Smooth muscle cell (in vitro differentiated cells): ENCODE measurements around the gene TMEM59L. TPM values are rescaled to one million over a fixed set of nuclear protein-coding genes. Genes with fewer than 3 reads are reported as not detected.

ENCODE experiments used
- DNase-seq: peaks from one replicate; lab custom pipeline; 2025; ENCODE audit not compliant: unreplicated experiment; lab: John Stamatoyannopoulos, UW
- H2AFZ ChIP-seq: fragments of 200-600 bp; sonication (generic); 2 replicates; pipeline ENCODE4 v1.6.0; 2016; ENCODE audit warnings: antibody characterized with exemption, low read depth, mild to moderate bottlenecking
- H3F3A ChIP-seq: fragments of 200-600 bp; sonication (generic); 2 replicates; pipeline ENCODE4 v1.6.0; 2017; ENCODE audit warnings: antibody characterized with exemption, low read depth
- H3K27ac ChIP-seq: fragments of 200-600 bp; sonication (generic); 2 replicates; pipeline ENCODE4 v1.5.1; 2016; ENCODE audit warnings: low read depth, mild to moderate bottlenecking
- H3K27me3 ChIP-seq: fragments of 200-600 bp; sonication (generic); 2 replicates; pipeline ENCODE4 v1.6.1; 2016; ENCODE audit warnings: low read depth, mild to moderate bottlenecking
- H3K36me3 ChIP-seq: fragments of 200-600 bp; sonication (generic); 2 replicates; pipeline ENCODE4 v1.5.1; 2016; ENCODE audit warnings: low read depth
- H3K4me1 ChIP-seq: fragments of 200-600 bp; sonication (generic); 2 replicates; pipeline ENCODE4 v1.5.1; 2016; ENCODE audit warnings: low read depth
- H3K4me2 ChIP-seq: fragments of 200-600 bp; sonication (generic); 2 replicates; pipeline ENCODE4 v1.6.0; 2016; ENCODE audit warnings: mild to moderate bottlenecking
- H3K4me3 ChIP-seq: fragments of 200-600 bp; sonication (generic); 2 replicates; pipeline ENCODE4 v1.5.1; 2016; ENCODE audit warnings: mild to moderate bottlenecking
- H3K79me2 ChIP-seq: fragments of 200-600 bp; sonication (generic); 2 replicates; pipeline ENCODE4 v1.6.0; 2016; ENCODE audit warnings: low read depth, mild to moderate bottlenecking
- H3K9ac ChIP-seq: fragments of 200-600 bp; sonication (generic); 2 replicates; pipeline ENCODE4 v1.6.0; 2016; ENCODE audit warnings: low read depth
- H3K9me3 ChIP-seq: fragments of 200-600 bp; sonication (generic); replicated peaks from 2 replicates; pipeline ENCODE4 v1.5.1; 2016; ENCODE audit warnings: low read depth
- H4K20me1 ChIP-seq: fragments of 200-600 bp; sonication (generic); 2 replicates; pipeline ENCODE4 v1.6.0; 2016; ENCODE audit warnings: low read depth
- CTCF ChIP-seq: fragments of 200-600 bp; sonication (generic); IDR thresholded peaks from 2 replicates; pipeline ENCODE4 v1.5.1; 2017; ENCODE audit warnings: borderline replicate concordance, mild to moderate bottlenecking, antibody characterized with exemption; ENCODE audit not compliant: insufficient read depth, poor library complexity, severe bottlenecking
- WGBS: methylation state at CpG from one replicate; pipeline ENCODE4 v1.1.7; 2016; ENCODE audit warnings: low lambda C conversion rate; 5-methylcytosine and 5-hydroxymethylcytosine counted together
- polyA plus RNA-seq: library from polyadenylated mRNA; unstranded; fragments of >200 nt; fragmentation: Nextera tagmentation; extraction: Ambion mirVana; gene quantifications from 2 replicates; pipeline ENCODE4 v1.2.1, GENCODE V29; 2016
- total RNA-seq: library from RNA; depleted of rRNA; stranded (reverse); fragments of >200 nt; gene quantifications from 2 replicates; pipeline ENCODE4 v1.2.3, GENCODE V29; 2014

TMEM59L gene
- total and polyA plus RNA-seq, 2 experiments from 2014 or later: 4.4 to 42.0 TPM

DNA sequence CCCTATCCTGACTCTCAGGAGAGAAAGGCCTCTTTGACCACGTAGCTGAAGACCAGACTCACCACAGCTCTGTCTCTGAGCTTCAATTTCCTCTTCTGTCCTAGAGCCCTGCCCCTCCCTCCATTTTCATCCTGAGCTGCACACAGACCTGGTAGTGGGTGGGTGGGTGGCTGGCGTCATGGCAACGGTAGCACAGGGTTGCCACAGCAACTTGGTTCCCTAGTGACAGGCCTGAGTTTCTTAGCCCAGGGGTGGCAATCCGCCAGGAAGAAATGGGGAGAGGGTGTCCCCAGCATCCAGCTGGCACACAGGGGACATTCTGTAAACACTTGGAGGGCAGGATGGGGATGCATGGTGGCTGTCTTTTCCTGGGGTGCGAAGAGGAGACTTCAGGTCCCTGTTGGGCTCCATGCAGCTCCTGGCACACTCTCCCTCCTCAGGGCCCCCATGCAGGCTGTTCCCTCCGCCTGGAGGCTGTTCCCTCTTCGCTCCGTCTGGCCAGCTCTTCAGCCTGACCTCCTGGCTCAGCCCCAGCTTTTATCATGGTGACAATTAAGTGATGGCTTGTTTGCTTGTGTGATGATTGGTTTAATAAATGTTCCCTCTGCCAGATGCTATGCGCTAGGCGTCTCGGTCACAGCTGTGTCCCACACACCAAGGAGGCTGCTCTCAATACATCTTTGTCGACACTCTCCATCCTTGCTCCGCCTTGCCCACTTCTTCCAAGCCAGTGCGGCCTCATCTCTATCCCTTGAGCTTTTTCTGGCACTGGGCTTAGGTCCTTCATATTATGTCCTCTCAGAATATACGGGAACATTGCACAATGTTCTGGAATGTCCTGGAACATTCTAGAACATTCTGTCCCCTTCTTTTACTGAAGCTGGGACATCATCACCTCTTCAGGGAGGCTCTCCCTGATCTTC is 16.8 kb downstream of the TMEM59L start:
- no peaks in the 10 kb centered on the region for H3K79me2 ChIP-seq
- H3K36me3 ChIP-seq: no peaks in the 10 kb centered on the region
- H3K9ac ChIP-seq: no peak overlapping the region
- TF ChIP-seq CTCF: no peak
- H3K27me3 ChIP-seq: no peaks in the 10 kb centered on the region
- H2AFZ ChIP-seq: no peak overlapping the region
- no peaks in the 10 kb centered on the region for H4K20me1 ChIP-seq
- 86% methylated on average over 15 of the region's 15 CpGs for WGBS
- H3K4me3 ChIP-seq: no peak overlapping the region
- H3K9me3 ChIP-seq: no peaks in the 10 kb centered on the region
- no peak overlapping the region for H3K27ac ChIP-seq
- H3K4me1 ChIP-seq: no peaks in the 10 kb centered on the region
- H3K4me2 ChIP-seq: no peak overlapping the region
- H3F3A ChIP-seq: no peaks in the 10 kb centered on the region
- no peak for DNase-seq

- no peaks in the 10 kb centered on the region for H4K20me1 ChIP-seq
- TF ChIP-seq CTCF: no peak
- H3F3A ChIP-seq: no peaks in the 10 kb centered on the region
- no peaks in the 10 kb centered on the region for H3K9me3 ChIP-seq
- WGBS: 85% methylated on average over 8 of the region's 8 CpGs
- H3K27me3 ChIP-seq: no peaks in the 10 kb centered on the region
- H3K9ac ChIP-seq: no peak overlapping the region
- H3K79me2 ChIP-seq: no peaks in the 10 kb centered on the region
- no peak for DNase-seq
- no peak overlapping the region for H3K27ac ChIP-seq
- peaks cover 7% of the 10 kb centered on the region for H3K4me1 ChIP-seq
- H3K36me3 ChIP-seq: no peaks in the 10 kb centered on the region
- no peak overlapping the region for H3K4me2 ChIP-seq
- no peak overlapping the region for H3K4me3 ChIP-seq
- H2AFZ ChIP-seq: no peak overlapping the region
These were observed 20.7 kb downstream of the TMEM59L start for GRCh38 chr19:18633321-18633720.

DNA sequence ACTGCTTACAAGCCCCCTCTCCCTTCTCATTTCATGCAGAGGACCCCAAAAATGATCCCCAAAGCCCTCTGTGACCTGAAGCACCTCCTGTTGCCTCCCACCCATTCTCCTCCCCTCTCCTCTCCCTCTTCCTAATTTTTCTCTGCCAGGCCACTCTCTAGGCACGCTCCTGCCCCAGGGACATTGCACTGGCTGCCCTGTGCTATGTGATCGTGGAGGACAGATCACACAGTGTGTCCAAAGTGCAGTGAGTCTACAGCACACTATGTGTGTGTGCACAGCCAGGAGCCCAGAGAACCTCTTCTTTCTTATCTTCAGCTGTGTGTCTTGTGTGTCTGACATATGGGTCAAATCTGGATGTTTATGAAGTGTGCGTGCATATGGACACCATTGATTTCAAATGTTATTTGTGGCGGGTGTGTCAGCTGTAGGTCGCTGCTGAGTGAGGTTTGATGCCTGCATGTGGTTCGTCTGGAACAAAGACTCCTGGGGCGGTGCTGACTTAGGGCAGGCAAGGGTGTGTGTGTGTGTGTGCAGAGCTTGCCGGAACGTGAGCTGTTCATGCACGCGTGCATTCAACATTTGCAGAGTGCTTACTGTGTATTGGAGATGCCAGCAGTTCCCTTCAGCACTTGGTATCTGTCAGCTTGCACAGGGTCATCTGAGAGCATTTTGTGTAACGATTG is 22.1 kb downstream of the TMEM59L start:
- H3K4me1 ChIP-seq: peaks cover 7% of the 10 kb centered on the region
- peaks cover 6% of the 10 kb centered on the region for H3K79me2 ChIP-seq
- H3K9ac ChIP-seq: no peak overlapping the region
- H3K4me3 ChIP-seq: no peak overlapping the region
- no peak for DNase-seq
- H3K36me3 ChIP-seq: no peaks in the 10 kb centered on the region
- no peaks in the 10 kb centered on the region for H3K9me3 ChIP-seq
- WGBS: 86% methylated on average over 12 of the region's 12 CpGs
- no peak for TF ChIP-seq CTCF
- H2AFZ ChIP-seq: no peak overlapping the region
- H3K27me3 ChIP-seq: no peaks in the 10 kb centered on the region
- no peaks in the 10 kb centered on the region for H4K20me1 ChIP-seq
- H3F3A ChIP-seq: no peaks in the 10 kb centered on the region
- no peak overlapping the region for H3K27ac ChIP-seq
- H3K4me2 ChIP-seq: no peak overlapping the region
